PFSK-1 (cell line): ENCODE measurements around the gene GRID1.

Experiments
- FOXP2 ChIP-seq: optimal IDR thresholded peaks from 2 replicates; pipeline ENCODE3; 2011; ENCODE audit warnings: borderline replicate concordance, control low read depth, inconsistent platforms; ENCODE audit not compliant: insufficient read depth; ENCODE audit errors: extremely low read length, extremely low read depth
- POLR2AphosphoS5 ChIP-seq: IDR thresholded peaks from 2 replicates; pipeline ENCODE4 v1.6.1; 2012; ENCODE audit warnings: low read depth, mild to moderate bottlenecking, control low read depth, low read length, moderate library complexity
- SIN3A ChIP-seq: IDR thresholded peaks from 2 replicates; pipeline ENCODE4 v1.6.1; 2012; ENCODE audit warnings: mild to moderate bottlenecking, low read length, moderate library complexity, borderline replicate concordance; ENCODE audit not compliant: insufficient read depth
- TAF1 ChIP-seq: IDR thresholded peaks from 2 replicates; pipeline ENCODE4 v1.6.1; 2012; ENCODE audit warnings: low read length, control low read depth, borderline replicate concordance; ENCODE audit not compliant: insufficient read depth
- TF ChIP-seq, protein P1 (sequence below), 2 experiments: IDR thresholded peaks; 2 replicates each; pipeline versions ENCODE4 v1.6.1 to v1.8.0; 2011 to 2012; ENCODE audit warnings: low read depth in 2 of 2, low read length in 2 of 2, control low read depth in 1 of 2, inconsistent platforms in 1 of 2, mild to moderate bottlenecking in 1 of 2, moderate library complexity in 1 of 2; ENCODE audit not compliant: insufficient read depth in 1 of 2

DNA sequence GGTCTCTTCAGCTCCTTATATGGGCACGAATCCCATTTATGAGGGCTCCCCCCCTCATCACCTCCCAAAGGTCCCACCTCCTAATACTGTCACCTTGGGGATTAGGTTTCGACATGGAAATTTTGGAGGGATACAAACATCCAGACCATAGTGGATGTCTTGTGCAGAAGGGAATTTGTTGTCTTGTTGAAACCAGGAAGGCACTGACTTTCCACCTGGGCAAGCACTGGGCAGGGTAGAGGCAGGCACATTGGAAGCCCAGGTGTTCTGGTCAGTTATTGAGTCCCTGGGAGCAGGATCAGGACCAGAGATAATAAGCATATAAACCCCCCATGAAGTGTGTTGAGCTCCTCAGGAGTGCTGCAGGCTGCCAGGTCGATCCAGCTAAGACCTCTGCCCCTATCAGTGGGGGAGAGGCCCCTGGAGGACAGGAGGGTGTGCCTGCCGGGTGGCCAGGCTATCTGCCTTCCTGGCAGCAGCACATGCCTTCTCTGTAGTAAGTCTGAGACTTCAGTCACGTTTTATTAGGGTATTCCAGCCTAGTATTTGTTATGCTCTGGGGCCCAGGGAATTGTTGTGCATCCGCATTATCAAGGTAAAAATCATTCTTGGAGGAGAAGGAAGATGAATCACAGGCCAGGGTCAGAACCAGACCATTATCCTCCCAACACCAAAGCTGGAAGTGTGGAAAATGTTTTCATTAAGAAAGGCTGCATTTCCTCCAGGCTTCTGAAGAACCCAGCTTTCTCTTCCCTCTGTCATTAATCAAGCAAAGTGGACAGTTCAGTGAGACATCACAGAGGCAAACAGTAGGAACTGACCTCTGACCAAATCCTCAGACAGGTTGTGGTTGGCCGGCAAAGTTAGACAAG, 503.1 kb downstream of the GRID1 start:
- no peak for TF ChIP-seq FOXP2
- TF ChIP-seq POLR2AphosphoS5: no peak
- TF ChIP-seq SIN3A: no peak
- TF ChIP-seq, protein P1, sequence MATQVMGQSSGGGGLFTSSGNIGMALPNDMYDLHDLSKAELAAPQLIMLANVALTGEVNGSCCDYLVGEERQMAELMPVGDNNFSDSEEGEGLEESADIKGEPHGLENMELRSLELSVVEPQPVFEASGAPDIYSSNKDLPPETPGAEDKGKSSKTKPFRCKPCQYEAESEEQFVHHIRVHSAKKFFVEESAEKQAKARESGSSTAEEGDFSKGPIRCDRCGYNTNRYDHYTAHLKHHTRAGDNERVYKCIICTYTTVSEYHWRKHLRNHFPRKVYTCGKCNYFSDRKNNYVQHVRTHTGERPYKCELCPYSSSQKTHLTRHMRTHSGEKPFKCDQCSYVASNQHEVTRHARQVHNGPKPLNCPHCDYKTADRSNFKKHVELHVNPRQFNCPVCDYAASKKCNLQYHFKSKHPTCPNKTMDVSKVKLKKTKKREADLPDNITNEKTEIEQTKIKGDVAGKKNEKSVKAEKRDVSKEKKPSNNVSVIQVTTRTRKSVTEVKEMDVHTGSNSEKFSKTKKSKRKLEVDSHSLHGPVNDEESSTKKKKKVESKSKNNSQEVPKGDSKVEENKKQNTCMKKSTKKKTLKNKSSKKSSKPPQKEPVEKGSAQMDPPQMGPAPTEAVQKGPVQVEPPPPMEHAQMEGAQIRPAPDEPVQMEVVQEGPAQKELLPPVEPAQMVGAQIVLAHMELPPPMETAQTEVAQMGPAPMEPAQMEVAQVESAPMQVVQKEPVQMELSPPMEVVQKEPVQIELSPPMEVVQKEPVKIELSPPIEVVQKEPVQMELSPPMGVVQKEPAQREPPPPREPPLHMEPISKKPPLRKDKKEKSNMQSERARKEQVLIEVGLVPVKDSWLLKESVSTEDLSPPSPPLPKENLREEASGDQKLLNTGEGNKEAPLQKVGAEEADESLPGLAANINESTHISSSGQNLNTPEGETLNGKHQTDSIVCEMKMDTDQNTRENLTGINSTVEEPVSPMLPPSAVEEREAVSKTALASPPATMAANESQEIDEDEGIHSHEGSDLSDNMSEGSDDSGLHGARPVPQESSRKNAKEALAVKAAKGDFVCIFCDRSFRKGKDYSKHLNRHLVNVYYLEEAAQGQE (IDR thresholded peaks at IDR 0.05; ENCODE audit: insufficient read depth in 1 of 2, low read depth in 2 of 2, low read length in 2 of 2): no peak
- no peak for TF ChIP-seq TAF1
